NCI-H748 treated with DMSO at 0.1 percent for 48 hours (cell line): ENCODE data around the gene MRPL50.
"Not testable (repeated sequence)": the region's sequence is repeated elsewhere in the genome, so short reads cannot be mapped to it uniquely, and the experiment has no call there.

Source experiments
- DNase-seq: peaks from one replicate; lab custom pipeline; 2025; lab: John Stamatoyannopoulos, UW

The MRPL50 gene

GRCh38 chr9:101417977-101418376 lies 19.6 kb upstream of the MRPL50 start:
- DNase-seq: no peak

GRCh38 chr9:101417389-101417788 lies 19.0 kb upstream of the MRPL50 start:
- DNase-seq: no peak

- DNase-seq: no peak
Measured at GRCh38 chr9:101415578-101415977, 17.2 kb upstream of the MRPL50 start.

- DNase-seq: no peak
Measured at GRCh38 chr9:101414839-101415238, 16.4 kb upstream of the MRPL50 start.

- DNase-seq: no peak
Measured at GRCh38 chr9:101409079-101409477, 10.7 kb upstream of the MRPL50 start.

GRCh38 chr9:101408374-101409078 lies 10.1 kb upstream of the MRPL50 start:
- DNase-seq: no peak

- DNase-seq: no peak
Measured at GRCh38 chr9:101403516-101404285, 5.3 kb upstream of the MRPL50 start.

- no peak for DNase-seq
Measured at GRCh38 chr9:101400120-101400519, 1.7 kb upstream of the MRPL50 start.

GRCh38 chr9:101399643-101399970 lies 1.2 kb upstream of the MRPL50 start:
- no peak for DNase-seq

- no peak for DNase-seq
Measured at GRCh38 chr9:101398930-101399642, 668 bp upstream of the MRPL50 start.

- DNase-seq: peak; percentile 31
Measured at GRCh38 chr9:101397746-101398067, 711 bp downstream of the MRPL50 start.

- no peak for DNase-seq
Measured at GRCh38 chr9:101394687-101395086, 3.7 kb downstream of the MRPL50 start.

- no peak for DNase-seq
Measured at GRCh38 chr9:101393135-101393534, 5.3 kb downstream of the MRPL50 start.

- peak; percentile 41 for DNase-seq
Measured at GRCh38 chr9:101388507-101388993, 9.9 kb downstream of the MRPL50 start.

GRCh38 chr9:101387871-101388506 lies 10.4 kb downstream of the MRPL50 start:
- peak; percentile 86 for DNase-seq

- DNase-seq: not testable (repeated sequence)
Measured at GRCh38 chr9:101384873-101385536, 13.4 kb downstream of the MRPL50 start, which contains the start of gene BAAT. TSS of gene BAAT (minus strand) at chr9:101385006. CDS start at chr9:101371404, 13,602 bp downstream.

- DNase-seq: no peak
Measured at GRCh38 chr9:101383361-101383760, 15.1 kb downstream of the MRPL50 start.

GRCh38 chr9:101381833-101382342 lies 16.5 kb downstream of the MRPL50 start:
- no peak for DNase-seq

- DNase-seq: no peak
Measured at GRCh38 chr9:101381118-101381517, 17.3 kb downstream of the MRPL50 start.

- no peak for DNase-seq
Measured at GRCh38 chr9:101380295-101380694, 18.1 kb downstream of the MRPL50 start.

- DNase-seq: no peak
Measured at GRCh38 chr9:101376111-101376848, 22.1 kb downstream of the MRPL50 start.
